CD14-positive monocyte (primary cell): ENCODE data around the gene NBAS. TPM values are rescaled to one million over a fixed set of nuclear protein-coding genes. Genes with fewer than 3 reads are reported as not detected.

Experiments
- DNase-seq, 3 donors: peaks; one replicate each; pipeline ENCODE4 v3.0.0-alpha.2; 2011 to 2022
- H2AFZ ChIP-seq: 2 replicates; pipeline ENCODE4 v1.6.0; 2012; ENCODE audit warnings: mild to moderate bottlenecking, low read depth, low read length, inconsistent platforms; ENCODE audit not compliant: insufficient read depth, poor library complexity, severe bottlenecking
- H3K27ac ChIP-seq, 2 donors: 1 replicate in 1 of 2; 2 replicates in 1 of 2; pipeline ENCODE4 v1.5.1; 2012 to 2013; ENCODE audit warnings: low read length in 2 of 2, control low read depth in 1 of 2, inconsistent platforms in 1 of 2, low read depth in 1 of 2, mild to moderate bottlenecking in 1 of 2
- H3K27me3 ChIP-seq, 2 donors: one replicate each; pipeline versions ENCODE4 v1.6.0 to v1.6.1; 2011 to 2013; ENCODE audit warnings: low read length in 2 of 2; ENCODE audit not compliant: control insufficient read depth in 2 of 2, insufficient read depth in 2 of 2
- H3K36me3 ChIP-seq, 2 donors: replicated peaks in 1 of 2; 1 replicate in 1 of 2; 2 replicates in 1 of 2; pipeline versions ENCODE4 v1.5.1 to v1.6.1; 2012 to 2013; ENCODE audit warnings: low read length in 2 of 2, control low read depth in 1 of 2, inconsistent platforms in 1 of 2, mild to moderate bottlenecking in 1 of 2; ENCODE audit not compliant: insufficient read depth in 2 of 2, control insufficient read depth in 1 of 2
- H3K4me1 ChIP-seq, 2 donors: 1 replicate in 1 of 2; 2 replicates in 1 of 2; pipeline versions ENCODE4 v1.5.1 to v1.6.1; 2012 to 2013; ENCODE audit warnings: low read length in 2 of 2, control low read depth in 1 of 2, inconsistent platforms in 1 of 2, mild to moderate bottlenecking in 1 of 2, moderate library complexity in 1 of 2; ENCODE audit not compliant: insufficient read depth in 2 of 2, control insufficient read depth in 1 of 2
- H3K4me2 ChIP-seq: replicated peaks from 2 replicates; pipeline ENCODE3; 2012; ENCODE audit warnings: low read length, moderate library complexity, mild to moderate bottlenecking; ENCODE audit not compliant: poor library complexity, severe bottlenecking; ENCODE audit errors: extremely low read depth
- H3K4me3 ChIP-seq, 3 experiments: fragments of 200-600 bp in 1 of 3; sonication (generic) in 1 of 3; replicated peaks in 1 of 3; 1 replicate in 2 of 3; 2 replicates in 1 of 3; pipeline ENCODE4 v1.5.1; 2011 to 2013; ENCODE audit warnings: low read length in 3 of 3, mild to moderate bottlenecking in 3 of 3, control low read depth in 2 of 3, low read depth in 2 of 3, inconsistent platforms in 1 of 3, moderate library complexity in 1 of 3
- H3K79me2 ChIP-seq: 2 replicates; pipeline ENCODE4 v1.6.0; 2012; ENCODE audit warnings: mild to moderate bottlenecking, control low read depth, inconsistent platforms, low read length, moderate library complexity; ENCODE audit not compliant: insufficient read depth
- H3K9ac ChIP-seq: 2 replicates; pipeline ENCODE4 v1.6.0; 2017; ENCODE audit warnings: low read length, mild to moderate bottlenecking; ENCODE audit not compliant: insufficient read depth, poor library complexity, severe bottlenecking
- H3K9me3 ChIP-seq, 2 donors: replicated peaks in 1 of 2; 1 replicate in 1 of 2; 2 replicates in 1 of 2; pipeline versions ENCODE4 v1.5.1 to v1.6.1; 2012 to 2013; ENCODE audit warnings: low read length in 2 of 2, control low read depth in 1 of 2; ENCODE audit not compliant: control insufficient read depth in 1 of 2, insufficient read depth in 1 of 2
- H4K20me1 ChIP-seq: 2 replicates; pipeline ENCODE4 v1.6.0; 2012; ENCODE audit warnings: mild to moderate bottlenecking, low read length, control low read depth, moderate library complexity; ENCODE audit not compliant: insufficient read depth
- H3K27ac Mint-ChIP-seq, 7 donors: one replicate each; pipeline ENCODE4 v1.8.0; 2020; ENCODE audit warnings: mild to moderate bottlenecking in 7 of 7, mixed read lengths in 7 of 7, moderate library complexity in 6 of 7, inconsistent platforms in 2 of 7
- H3K27me3 Mint-ChIP-seq, 3 donors: one replicate each; pipeline ENCODE4 v1.8.0; 2021 to 2022; ENCODE audit warnings: low read depth in 3 of 3, mild to moderate bottlenecking in 3 of 3, mixed read lengths in 3 of 3, moderate library complexity in 3 of 3, inconsistent platforms in 1 of 3
- H3K36me3 Mint-ChIP-seq, 2 donors: one replicate each; pipeline ENCODE4 v1.8.0; 2020; ENCODE audit warnings: mixed read lengths in 2 of 2, inconsistent platforms in 1 of 2, mild to moderate bottlenecking in 1 of 2
- H3K4me1 Mint-ChIP-seq: one replicate; pipeline ENCODE4 v1.8.0; 2020; ENCODE audit warnings: mild to moderate bottlenecking, mixed read lengths
- H3K4me3 Mint-ChIP-seq, 2 donors: one replicate each; pipeline ENCODE4 v1.8.0; 2020; ENCODE audit warnings: mild to moderate bottlenecking in 2 of 2, mixed read lengths in 2 of 2, moderate library complexity in 1 of 2
- H3K9me3 Mint-ChIP-seq, 7 donors: one replicate each; pipeline ENCODE4 v1.8.0; 2020 to 2022; ENCODE audit warnings: mixed read lengths in 7 of 7, mild to moderate bottlenecking in 6 of 7, moderate library complexity in 6 of 7, inconsistent platforms in 2 of 7
- WGBS: methylation state at CpG from one replicate; pipeline ENCODE4 v1.1.5; 2013; ENCODE audit warnings: missing lambda C conversion rate; ENCODE audit not compliant: insufficient coverage; 5-methylcytosine and 5-hydroxymethylcytosine counted together
- intact Hi-C, 2 donors: fragments of 100-400 bp; cut with micrococcal nuclease; formaldehyde crosslinking; loops; one replicate each; pipeline versions ENCODE4 v1.15.0 to v1.15.1; 2023
- polyA plus RNA-seq, 3 donors: library from polyadenylated mRNA; depleted of rRNA in 1 of 3; unstranded in 2 of 3; stranded (reverse) in 1 of 3; fragments of 300-500 nt in 2 of 3; fragments of >200 nt in 1 of 3; fragmentation: Illumina TruSeq in 2 of 3; gene quantifications; 1 replicate in 2 of 3; 2 replicates in 1 of 3; pipeline ENCODE4 v1.2.3, GENCODE V29; 2012 to 2021
- TF ChIP-seq, protein P1 (sequence below): fragments of 200-600 bp; IDR thresholded peaks from one replicate; pipeline ENCODE4 v1.8.0; 2022; ENCODE audit warnings: antibody characterized with exemption, mild to moderate bottlenecking

NBAS gene
- polyA plus RNA-seq, 3 donors, result 8.9 to 10.9 (median 8.9) TPM

GRCh38 chr2:15306706-15307105 is 254.4 kb downstream of the NBAS start:
- Mint-ChIP-seq H3K27me3 (peaks cover 0 to 2% (median 0%) of the 10 kb centered on the region in 3 donors), H3K4me1 (peaks cover 14% of the 10 kb centered on the region), H3K4me3 (no peak overlapping the region), H3K27ac (no peak overlapping the region), H3K9me3 (peaks cover 3 to 9% (median 7%) of the 10 kb centered on the region in 7 donors), H3K36me3 (peaks cover 60 to 69% of the 10 kb centered on the region in 2 donors)
- Histone ChIP-seq H3K9ac (no peak overlapping the region), H2AFZ (no peak overlapping the region), H3K4me2 (no peak overlapping the region), H3K27ac (no peak overlapping the region), H3K4me3 (no peak overlapping the region), H3K36me3 (peaks cover 19 to 63% of the 10 kb centered on the region in 2 donors), H3K79me2 (no peaks in the 10 kb centered on the region), H3K27me3 (no peaks in the 10 kb centered on the region), H3K9me3 (no peaks in the 10 kb centered on the region), H3K4me1 (no peaks in the 10 kb centered on the region), H4K20me1 (no peaks in the 10 kb centered on the region)
- TF ChIP-seq, protein P1, sequence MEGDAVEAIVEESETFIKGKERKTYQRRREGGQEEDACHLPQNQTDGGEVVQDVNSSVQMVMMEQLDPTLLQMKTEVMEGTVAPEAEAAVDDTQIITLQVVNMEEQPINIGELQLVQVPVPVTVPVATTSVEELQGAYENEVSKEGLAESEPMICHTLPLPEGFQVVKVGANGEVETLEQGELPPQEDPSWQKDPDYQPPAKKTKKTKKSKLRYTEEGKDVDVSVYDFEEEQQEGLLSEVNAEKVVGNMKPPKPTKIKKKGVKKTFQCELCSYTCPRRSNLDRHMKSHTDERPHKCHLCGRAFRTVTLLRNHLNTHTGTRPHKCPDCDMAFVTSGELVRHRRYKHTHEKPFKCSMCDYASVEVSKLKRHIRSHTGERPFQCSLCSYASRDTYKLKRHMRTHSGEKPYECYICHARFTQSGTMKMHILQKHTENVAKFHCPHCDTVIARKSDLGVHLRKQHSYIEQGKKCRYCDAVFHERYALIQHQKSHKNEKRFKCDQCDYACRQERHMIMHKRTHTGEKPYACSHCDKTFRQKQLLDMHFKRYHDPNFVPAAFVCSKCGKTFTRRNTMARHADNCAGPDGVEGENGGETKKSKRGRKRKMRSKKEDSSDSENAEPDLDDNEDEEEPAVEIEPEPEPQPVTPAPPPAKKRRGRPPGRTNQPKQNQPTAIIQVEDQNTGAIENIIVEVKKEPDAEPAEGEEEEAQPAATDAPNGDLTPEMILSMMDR, result no peak
- no peak for DNase-seq
- intact Hi-C loops, result no loop called here
- 57% methylated on average over 3 of the region's 3 CpGs for WGBS

GRCh38 chr2:15303874-15304273 is 257.3 kb downstream of the NBAS start:
- WGBS, result no CpG with 5 or more reads among the region's 2 CpGs
- no peak overlapping the region for H2AFZ ChIP-seq
- H3K4me1 ChIP-seq, result no peaks in the 10 kb centered on the region
- H3K9me3 ChIP-seq, result no peaks in the 10 kb centered on the region
- no peak overlapping the region for H3K4me3 ChIP-seq
- TF ChIP-seq, protein P1, result no peak
- Mint-ChIP-seq H3K36me3 (peaks cover 62 to 66% of the 10 kb centered on the region in 2 donors), H3K4me3 (no peak overlapping the region), H3K4me1 (peaks cover 11% of the 10 kb centered on the region), H3K27me3 (peaks cover 0 to 2% (median 0%) of the 10 kb centered on the region in 3 donors), H3K9me3 (peaks cover 2 to 9% (median 7%) of the 10 kb centered on the region in 7 donors), H3K27ac (no peak overlapping the region)
- H3K9ac ChIP-seq, result no peak overlapping the region
- no peaks in the 10 kb centered on the region for H3K27me3 ChIP-seq
- no peak overlapping the region for H3K27ac ChIP-seq
- DNase-seq, result no peak
- no peak overlapping the region for H3K4me2 ChIP-seq
- intact Hi-C loops, result no loop called here
- peaks cover 19 to 71% of the 10 kb centered on the region in 2 donors for H3K36me3 ChIP-seq
- H4K20me1 ChIP-seq, result no peaks in the 10 kb centered on the region
- no peaks in the 10 kb centered on the region for H3K79me2 ChIP-seq
